Measurements from ENCODE around the gene FRMD4A.
"Not testable (repeated sequence)": the region's sequence is repeated elsewhere in the genome, so short reads cannot be mapped to it uniquely, and the experiment has no call there.

FRMD4A gene

GRCh38 chr10:13767676-13768178 is 563.0 kb downstream of the FRMD4A start:
- no peak for DNase-seq

- not testable (repeated sequence) for DNase-seq
These were observed 563.6 kb downstream of the FRMD4A start for GRCh38 chr10:13767148-13767547.

GRCh38 chr10:13765641-13766341 is 564.9 kb downstream of the FRMD4A start:
- no peak for DNase-seq

GRCh38 chr10:13761490-13762091 is 569.1 kb downstream of the FRMD4A start:
- DNase-seq, result no peak

- no peak for DNase-seq
These were observed 571.6 kb downstream of the FRMD4A start for GRCh38 chr10:13759168-13759567.

- no peak for DNase-seq
These were observed 572.0 kb downstream of the FRMD4A start for GRCh38 chr10:13758756-13759155.

GRCh38 chr10:13758312-13758711 is 572.4 kb downstream of the FRMD4A start:
- DNase-seq, result no peak

- no peak for DNase-seq
These were observed 576.4 kb downstream of the FRMD4A start for GRCh38 chr10:13754277-13754676.

- DNase-seq, result no peak
These were observed 579.4 kb downstream of the FRMD4A start for GRCh38 chr10:13751191-13751764.

GRCh38 chr10:13750299-13751190 is 580.2 kb downstream of the FRMD4A start:
- no peak for DNase-seq

GRCh38 chr10:13745271-13745670 is 585.5 kb downstream of the FRMD4A start:
- no peak for DNase-seq

GRCh38 chr10:13743963-13744362 is 586.8 kb downstream of the FRMD4A start:
- no peak for DNase-seq

GRCh38 chr10:13743101-13743693 is 587.5 kb downstream of the FRMD4A start:
- no peak for DNase-seq

GRCh38 chr10:13741438-13741837 is 589.3 kb downstream of the FRMD4A start:
- no peak for DNase-seq

- DNase-seq, result no peak
These were observed 590.3 kb downstream of the FRMD4A start for GRCh38 chr10:13740461-13740860.

GRCh38 chr10:13739183-13739582 is 591.5 kb downstream of the FRMD4A start:
- DNase-seq, result no peak

GRCh38 chr10:13736506-13736905 is 594.2 kb downstream of the FRMD4A start:
- DNase-seq, result no peak

- DNase-seq, result no peak
These were observed 596.6 kb downstream of the FRMD4A start for GRCh38 chr10:13734151-13734550.

- no peak for DNase-seq
These were observed 597.7 kb downstream of the FRMD4A start for GRCh38 chr10:13733071-13733470.

- no peak for DNase-seq
These were observed 598.3 kb downstream of the FRMD4A start for GRCh38 chr10:13732465-13732881.

GRCh38 chr10:13731799-13732198 is 598.9 kb downstream of the FRMD4A start:
- no peak for DNase-seq

GRCh38 chr10:13730956-13731355 is 599.8 kb downstream of the FRMD4A start:
- DNase-seq, result no peak

- no peak for DNase-seq
These were observed 600.4 kb downstream of the FRMD4A start for GRCh38 chr10:13730306-13730652.

All from CD4-positive, alpha-beta T cell treated with Interleukin-17A for 4 hours (primary cell).